Measurements from ENCODE around the gene GPR162.

Gene GPR162

GRCh38 chr12:6837370-6838060 is 15.9 kb downstream of the GPR162 start:
- no peak for DNase-seq

- no peak for DNase-seq
Observed at GRCh38 chr12:6838854-6839253, 17.2 kb downstream of the GPR162 start.

- DNase-seq, result peak in 1 of 2 experiments; percentile 9
Observed at GRCh38 chr12:6839482-6840201, 18.0 kb downstream of the GPR162 start.

- no peak for DNase-seq
Observed at GRCh38 chr12:6840330-6840729, 18.7 kb downstream of the GPR162 start.

- DNase-seq, result no peak
Observed at GRCh38 chr12:6840761-6841515, 19.3 kb downstream of the GPR162 start, which contains the start of gene GNB3. TSS of gene GNB3 (plus strand) at chr12:6840925. CDS start at chr12:6841288, 363 bp downstream.

- no peak for DNase-seq
Observed at GRCh38 chr12:6842075-6842474, 20.5 kb downstream of the GPR162 start.

GRCh38 chr12:6843118-6843902 is 21.7 kb downstream of the GPR162 start:
- DNase-seq, result no peak

GRCh38 chr12:6845395-6845794 is 23.8 kb downstream of the GPR162 start:
- no peak for DNase-seq

- no peak for DNase-seq
Observed at GRCh38 chr12:6846316-6846869, 24.8 kb downstream of the GPR162 start.

- no peak for DNase-seq
Observed at GRCh38 chr12:6847676-6848075, 26.1 kb downstream of the GPR162 start.

- DNase-seq, result no peak
Observed at GRCh38 chr12:6849427-6849826, 27.8 kb downstream of the GPR162 start.

GRCh38 chr12:6849976-6850560 is 28.4 kb downstream of the GPR162 start:
- DNase-seq, result no peak

GRCh38 chr12:6850796-6851152 is 29.2 kb downstream of the GPR162 start:
- no peak for DNase-seq

- DNase-seq, result peak; percentile 88 to 92
Observed at GRCh38 chr12:6851153-6851920, 29.7 kb downstream of the GPR162 start, which contains the start of gene CDCA3. TSS of gene CDCA3 (minus strand) at chr12:6851286. CDS start at chr12:6850952, 334 bp downstream.

- DNase-seq, result peak; percentile 92 to 93
Observed at GRCh38 chr12:6851921-6852650, 30.5 kb downstream of the GPR162 start, which contains the start of gene USP5. TSS of gene USP5 (plus strand) at chr12:6852150. CDS start at chr12:6852180, 30 bp downstream.

GRCh38 chr12:6852651-6853354 is 31.2 kb downstream of the GPR162 start:
- no peak for DNase-seq

GRCh38 chr12:6853626-6854025 is 32.0 kb downstream of the GPR162 start:
- DNase-seq, result no peak

GRCh38 chr12:6854036-6854435 is 32.4 kb downstream of the GPR162 start:
- DNase-seq, result no peak

- DNase-seq, result no peak
Observed at GRCh38 chr12:6855322-6855721, 33.7 kb downstream of the GPR162 start.

- no peak for DNase-seq
Observed at GRCh38 chr12:6858799-6859198, 37.2 kb downstream of the GPR162 start.

All from SHP77 (cell line).